Erythroblast (primary cell): ENCODE results near the gene SPATA1.

ENCODE experiments used
- GATA1 ChIP-seq: IDR thresholded peaks from 2 replicates; pipeline ENCODE4 v1.6.1; 2011; ENCODE audit warnings: low read depth, mild to moderate bottlenecking, control low read depth, low read length, moderate library complexity
- POLR2A ChIP-seq: IDR thresholded peaks from 2 replicates; pipeline ENCODE4 v1.6.1; 2011; ENCODE audit warnings: mild to moderate bottlenecking, low read length

GRCh38 chr1:84506002-84506728, at the start of gene SPATA1, which contains the start of gene GNG5:
- TF ChIP-seq POLR2A (peak; percentile 95), GATA1 (no peak)
